HG03469 (cell line): ENCODE results near the gene ZNF580.

Experiments
- ATAC-seq: cut with Tn5 transposase; IDR thresholded peaks from one replicate; pipeline ENCODE4 v1.9.1; 2021; ENCODE audit warnings: mild to moderate bottlenecking, moderate library complexity, moderate number of reproducible peaks; ENCODE audit not compliant: unreplicated experiment

ZNF580 gene

GRCh38 chr19:55674841-55675660 lies 34.2 kb downstream of the ZNF580 start, which contains the start of gene EPN1:
EPN1 (plus strand) TSS chr19:55675226; CDS start chr19:55678628, 3,402 bp downstream.
- ATAC-seq = peak; percentile 47

- ATAC-seq = no peak
Observed at GRCh38 chr19:55675661-55676354, 35.0 kb downstream of the ZNF580 start.

- no peak for ATAC-seq
Observed at GRCh38 chr19:55676383-55676782, 35.6 kb downstream of the ZNF580 start.

DNA sequence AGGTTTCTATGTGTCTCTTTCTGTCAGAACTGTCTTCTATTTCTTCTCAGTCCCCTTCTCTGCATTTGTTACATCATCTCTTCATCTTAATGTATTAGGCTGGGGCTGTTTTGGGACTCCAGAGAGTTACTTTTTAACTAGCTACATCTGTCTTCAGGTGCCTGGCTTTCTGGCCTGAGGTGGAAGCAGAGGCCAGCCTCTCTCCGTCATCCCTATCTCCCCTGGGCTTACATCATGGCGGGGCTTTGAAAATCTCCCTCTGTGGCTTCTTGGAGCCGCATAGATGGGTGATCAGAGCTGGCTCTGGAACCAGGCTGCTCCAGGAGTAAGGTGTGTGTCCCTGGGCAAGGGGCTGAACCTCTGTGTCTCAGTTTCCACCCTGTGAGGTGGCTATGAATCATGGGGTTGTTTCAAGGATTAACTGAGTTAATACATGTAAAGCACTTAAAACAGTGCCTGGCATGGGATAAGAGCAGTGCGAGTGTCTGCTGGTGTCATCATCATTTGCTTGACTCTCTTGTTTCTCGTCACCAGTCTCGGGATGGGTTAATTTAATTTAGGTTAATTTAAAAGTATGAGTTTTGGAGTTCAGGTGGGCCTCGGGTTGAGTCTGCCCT lies 36.2 kb downstream of the ZNF580 start:
- no peak for ATAC-seq

DNA sequence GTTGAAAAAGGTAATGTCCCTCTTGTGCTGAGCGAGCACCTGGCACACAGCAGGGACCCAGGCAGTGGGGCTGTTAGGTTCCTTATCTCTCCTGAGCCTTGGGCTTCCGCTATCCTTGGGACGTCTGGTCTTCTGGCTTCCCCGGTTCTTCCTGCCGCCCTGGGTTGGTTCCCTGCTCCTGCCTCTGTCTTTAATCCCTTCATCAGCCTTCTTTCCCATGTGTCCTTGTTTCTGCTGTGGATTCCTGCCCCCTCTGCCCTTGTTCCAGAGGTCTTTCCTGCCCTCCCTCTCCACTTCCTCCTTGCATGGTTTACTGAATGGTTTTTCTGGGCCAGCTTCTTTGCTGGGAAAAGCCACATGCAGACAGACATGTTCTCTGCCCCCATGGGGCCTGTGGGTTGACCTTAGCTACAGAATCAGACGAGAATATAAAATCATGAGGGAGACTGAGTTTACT lies 36.8 kb downstream of the ZNF580 start:
- no peak for ATAC-seq

DNA sequence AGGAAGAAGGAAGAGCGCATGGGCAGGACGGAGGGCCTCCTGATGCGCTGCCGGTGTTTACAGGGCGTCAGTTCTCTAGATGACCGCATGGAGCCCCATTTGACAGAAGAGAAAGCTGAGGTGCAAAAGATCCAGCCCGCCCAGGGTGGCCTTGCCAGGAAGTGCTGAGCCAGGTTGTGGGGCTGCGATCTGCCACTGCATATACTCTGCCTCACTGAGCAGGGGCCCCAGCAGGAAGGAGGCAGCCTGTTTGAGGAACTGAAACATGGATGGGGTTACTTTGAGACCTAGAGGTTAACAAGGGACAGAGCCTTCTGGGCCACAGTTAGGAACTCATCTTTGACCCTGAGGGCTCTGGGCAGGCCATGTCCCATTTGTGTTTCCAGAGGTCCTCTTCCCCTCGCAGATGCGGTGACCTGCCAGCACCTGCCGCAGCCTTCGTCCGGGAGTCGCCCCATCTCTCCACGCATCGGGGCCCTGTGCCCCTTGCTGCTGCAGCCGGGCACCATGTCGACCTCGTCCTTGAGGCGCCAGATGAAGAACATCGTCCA lies 37.4 kb downstream of the ZNF580 start:
- ATAC-seq = peak; percentile 62

GRCh38 chr19:55679343-55680257 lies 38.8 kb downstream of the ZNF580 start:
- no peak for ATAC-seq

GRCh38 chr19:55680339-55681130 lies 39.7 kb downstream of the ZNF580 start:
- no peak for ATAC-seq

GRCh38 chr19:55681131-55682092 lies 40.6 kb downstream of the ZNF580 start:
- no peak for ATAC-seq

DNA sequence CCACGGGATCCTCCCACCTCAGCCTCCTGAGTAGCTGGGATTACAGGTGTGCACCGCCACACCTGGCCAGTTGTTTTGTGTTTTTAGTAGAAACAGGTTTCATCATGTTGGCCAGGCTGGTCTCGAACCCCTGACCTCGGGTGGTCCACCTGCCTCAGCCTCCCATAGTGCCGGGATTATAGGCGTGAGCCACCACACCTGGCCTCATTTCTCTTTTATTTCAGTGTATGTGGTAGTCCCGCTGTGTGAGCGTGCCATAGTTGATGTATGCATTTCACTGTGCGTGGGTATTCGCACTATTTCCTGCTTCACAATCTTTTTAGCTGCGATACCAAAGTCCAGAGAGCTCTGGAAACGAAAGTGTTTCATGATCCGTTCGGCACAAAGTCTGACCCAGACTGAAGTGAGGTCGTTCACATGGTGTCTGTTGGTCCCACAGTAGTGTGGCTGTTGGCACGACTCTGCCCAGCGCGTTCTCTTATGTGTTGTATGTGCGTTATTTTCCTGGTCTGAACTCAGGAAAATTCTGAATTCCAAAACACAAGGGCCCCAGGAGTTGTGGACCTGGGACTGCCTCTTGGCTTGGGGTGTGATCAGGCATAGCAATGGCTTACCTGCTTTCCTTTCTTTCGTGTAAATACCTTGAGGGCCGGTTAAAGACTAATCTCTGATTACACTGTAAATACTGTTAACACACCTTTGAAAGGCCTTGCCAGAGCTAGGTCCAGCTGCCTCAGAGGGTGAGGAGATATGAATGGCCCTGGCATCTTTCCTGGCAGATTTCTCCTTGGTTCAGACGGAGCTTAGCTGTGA lies 42.9 kb downstream of the ZNF580 start:
- no peak for ATAC-seq

- no peak for ATAC-seq
Observed at GRCh38 chr19:55684946-55685681, 44.3 kb downstream of the ZNF580 start.

GRCh38 chr19:55685776-55686175 lies 45.0 kb downstream of the ZNF580 start:
- ATAC-seq = no peak

- no peak for ATAC-seq
Observed at GRCh38 chr19:55686311-55687050, 45.7 kb downstream of the ZNF580 start.

DNA sequence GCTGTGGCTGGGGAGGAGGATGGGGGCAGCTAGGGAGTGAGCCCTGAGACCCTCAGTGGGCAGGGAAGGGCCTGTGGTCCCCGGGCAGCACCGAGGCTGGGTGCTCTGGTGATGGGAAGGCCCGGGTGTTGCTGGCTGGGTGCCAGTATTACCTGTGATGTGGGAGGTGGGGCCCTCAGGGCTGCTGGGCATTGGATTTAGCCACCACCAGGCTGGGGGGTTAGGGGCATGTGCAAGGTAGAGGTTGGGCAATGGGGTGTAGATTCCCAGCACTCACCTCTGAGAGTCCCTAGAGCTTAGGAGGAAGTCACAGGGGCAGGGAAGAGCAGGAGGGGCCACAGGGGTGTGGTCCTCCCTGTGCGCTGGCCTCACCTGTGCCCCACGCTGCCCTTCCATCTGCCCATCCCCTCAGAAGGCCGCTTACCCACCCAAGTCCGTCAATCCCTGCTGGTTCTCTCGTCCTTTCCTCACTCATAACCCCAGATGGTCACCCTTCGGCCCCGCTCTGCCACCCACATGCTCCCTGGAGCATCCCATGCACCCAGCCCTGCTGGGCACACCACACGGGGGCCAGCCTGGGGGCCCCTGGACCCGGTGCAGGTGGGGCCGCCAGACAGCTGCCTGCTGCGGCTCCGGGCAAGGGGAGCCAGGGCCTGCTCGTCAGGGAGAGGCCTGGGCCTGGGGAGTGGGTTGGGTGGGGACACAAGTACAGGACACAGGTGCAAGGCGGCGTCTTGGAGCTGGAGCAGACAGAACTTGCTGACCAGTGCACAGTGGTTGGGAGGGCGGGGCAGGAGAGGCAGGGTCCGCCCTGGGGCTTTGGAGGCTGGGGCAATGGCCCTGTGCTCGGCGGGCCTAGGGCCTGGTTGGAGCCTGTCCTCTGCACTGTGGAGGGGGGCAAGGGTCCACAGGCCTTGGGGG lies 46.7 kb downstream of the ZNF580 start:
- no peak for ATAC-seq
